GM20000 (cell line): ENCODE measurements around the gene ARHGAP26.

Experiments used
- DNase-seq: peaks from one replicate; pipeline ENCODE4 v3.0.0; 2012; ENCODE audit warnings: low spot score
- TF ChIP-seq, protein P1 (sequence below): IDR thresholded peaks from 2 replicates; pipeline ENCODE4 v1.5.1; 2012; ENCODE audit warnings: mild to moderate bottlenecking, control low read depth; ENCODE audit errors: extremely low read depth, missing control alignments

Gene ARHGAP26

DNA sequence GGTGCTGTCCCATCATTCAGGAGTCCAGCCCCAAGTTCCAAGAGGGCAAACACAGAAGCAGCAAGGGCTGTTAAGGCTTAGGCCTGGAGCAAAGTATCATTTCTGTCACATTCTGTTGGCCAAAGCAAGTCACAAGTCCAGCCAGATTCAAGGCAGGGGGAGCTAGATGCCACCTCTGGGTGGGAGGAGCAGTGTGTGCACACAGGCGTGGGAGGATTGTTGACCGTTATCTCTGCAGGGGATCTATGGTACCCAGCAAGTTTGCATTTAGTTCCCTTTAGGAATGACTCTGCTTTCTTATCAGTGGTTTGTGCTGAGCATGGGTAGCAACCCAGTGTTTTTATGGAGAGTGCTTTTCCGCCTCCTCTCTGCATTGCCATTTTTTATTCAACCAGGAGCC lies 354.4 kb downstream of the ARHGAP26 start:
- TF ChIP-seq, protein P1, sequence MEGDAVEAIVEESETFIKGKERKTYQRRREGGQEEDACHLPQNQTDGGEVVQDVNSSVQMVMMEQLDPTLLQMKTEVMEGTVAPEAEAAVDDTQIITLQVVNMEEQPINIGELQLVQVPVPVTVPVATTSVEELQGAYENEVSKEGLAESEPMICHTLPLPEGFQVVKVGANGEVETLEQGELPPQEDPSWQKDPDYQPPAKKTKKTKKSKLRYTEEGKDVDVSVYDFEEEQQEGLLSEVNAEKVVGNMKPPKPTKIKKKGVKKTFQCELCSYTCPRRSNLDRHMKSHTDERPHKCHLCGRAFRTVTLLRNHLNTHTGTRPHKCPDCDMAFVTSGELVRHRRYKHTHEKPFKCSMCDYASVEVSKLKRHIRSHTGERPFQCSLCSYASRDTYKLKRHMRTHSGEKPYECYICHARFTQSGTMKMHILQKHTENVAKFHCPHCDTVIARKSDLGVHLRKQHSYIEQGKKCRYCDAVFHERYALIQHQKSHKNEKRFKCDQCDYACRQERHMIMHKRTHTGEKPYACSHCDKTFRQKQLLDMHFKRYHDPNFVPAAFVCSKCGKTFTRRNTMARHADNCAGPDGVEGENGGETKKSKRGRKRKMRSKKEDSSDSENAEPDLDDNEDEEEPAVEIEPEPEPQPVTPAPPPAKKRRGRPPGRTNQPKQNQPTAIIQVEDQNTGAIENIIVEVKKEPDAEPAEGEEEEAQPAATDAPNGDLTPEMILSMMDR: no peak

DNA sequence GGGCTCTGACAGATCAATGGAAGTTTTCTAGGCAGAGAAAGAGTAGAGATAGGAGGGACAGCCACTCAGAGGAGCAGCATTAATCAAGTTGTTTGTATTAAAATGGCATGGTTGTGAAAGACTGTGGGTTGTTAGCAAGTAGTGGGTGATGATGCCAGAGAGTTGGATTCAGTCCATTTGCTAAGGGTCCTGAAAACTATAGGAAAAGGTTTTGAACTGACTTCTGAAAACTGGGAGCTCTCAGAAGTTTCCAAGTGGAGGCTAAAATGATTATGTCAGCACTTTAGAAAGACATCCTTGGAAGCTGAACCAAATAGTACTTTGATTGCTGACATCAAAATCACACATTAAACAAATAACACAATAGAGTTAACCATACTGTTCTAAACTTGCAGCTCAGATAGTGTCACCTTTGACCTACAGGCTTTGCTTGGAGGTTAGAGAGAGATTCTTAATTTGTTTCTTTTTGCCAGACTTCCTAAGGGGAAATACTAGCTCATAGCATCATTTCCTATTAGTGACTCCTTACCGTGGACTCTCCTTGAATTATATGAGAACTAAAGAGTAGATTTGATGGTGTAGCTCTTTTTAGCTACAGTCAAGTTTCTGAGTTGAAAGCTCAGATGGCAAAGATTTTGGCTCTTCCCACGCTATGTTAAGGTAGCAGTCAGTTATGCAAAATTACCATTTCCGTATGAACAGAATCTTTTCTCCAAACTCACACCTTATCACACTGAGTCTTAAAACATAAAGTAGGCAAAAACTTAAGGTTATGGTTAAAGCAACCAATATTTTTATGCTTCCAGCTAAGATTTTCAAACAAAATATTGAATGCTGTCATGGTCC lies 356.2 kb downstream of the ARHGAP26 start:
- DNase-seq: no peak
- TF ChIP-seq, protein P1: no peak

More for the DNA sequence above, 354.4 kb downstream of the ARHGAP26 start:
- DNase-seq: no peak

DNA sequence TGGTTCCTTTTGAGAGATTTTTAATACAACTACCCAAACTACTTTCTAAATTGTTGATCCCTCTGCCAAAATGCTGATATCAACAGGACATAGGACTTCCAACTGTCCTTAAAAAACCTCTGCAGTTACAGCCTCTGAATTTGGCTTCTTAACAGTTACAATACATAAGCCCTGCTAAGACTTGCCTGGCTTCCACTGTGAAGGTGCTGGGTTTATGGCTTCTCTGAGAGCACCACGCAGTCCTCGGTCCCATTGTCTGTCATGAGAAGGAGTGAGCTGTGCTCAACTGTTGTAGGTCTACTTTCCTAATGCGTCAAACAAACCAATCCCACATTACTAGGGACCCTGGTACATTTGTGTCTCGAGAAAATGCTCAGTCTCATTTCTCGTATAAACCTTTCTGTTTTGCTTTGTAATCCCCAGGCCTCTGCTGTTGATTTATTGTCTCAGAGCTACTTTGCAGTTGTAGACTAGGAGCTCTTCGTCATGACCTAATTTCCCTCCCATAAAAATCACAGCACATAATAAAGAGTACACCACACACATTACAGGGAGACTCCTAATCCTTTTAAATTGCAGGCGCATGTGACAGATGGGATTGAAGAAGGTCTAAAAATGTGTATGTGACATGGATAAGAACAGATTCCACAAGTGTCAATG lies 358.4 kb downstream of the ARHGAP26 start:
- DNase-seq: no peak
- TF ChIP-seq, protein P1: no peak

DNA sequence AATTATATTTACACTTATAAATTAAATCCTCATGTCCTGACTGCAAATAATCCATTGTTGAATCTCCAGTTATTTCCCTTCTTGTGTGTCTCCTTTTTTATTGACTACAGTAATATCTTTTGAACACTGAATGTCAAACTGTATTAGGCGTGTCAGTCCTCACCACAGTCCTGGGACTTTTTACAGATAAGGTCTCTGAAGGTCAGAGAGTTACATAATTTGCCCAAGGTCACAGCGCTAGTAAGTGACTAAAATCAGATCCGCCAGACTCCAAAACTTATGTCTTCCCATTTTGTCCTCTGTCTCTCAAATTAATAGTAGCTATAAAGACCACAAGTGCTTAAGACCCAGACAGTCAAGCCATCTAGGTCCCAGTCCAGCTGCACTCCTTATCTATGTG lies 359.0 kb downstream of the ARHGAP26 start:
- no peak for DNase-seq
- TF ChIP-seq, protein P1: no peak

DNA sequence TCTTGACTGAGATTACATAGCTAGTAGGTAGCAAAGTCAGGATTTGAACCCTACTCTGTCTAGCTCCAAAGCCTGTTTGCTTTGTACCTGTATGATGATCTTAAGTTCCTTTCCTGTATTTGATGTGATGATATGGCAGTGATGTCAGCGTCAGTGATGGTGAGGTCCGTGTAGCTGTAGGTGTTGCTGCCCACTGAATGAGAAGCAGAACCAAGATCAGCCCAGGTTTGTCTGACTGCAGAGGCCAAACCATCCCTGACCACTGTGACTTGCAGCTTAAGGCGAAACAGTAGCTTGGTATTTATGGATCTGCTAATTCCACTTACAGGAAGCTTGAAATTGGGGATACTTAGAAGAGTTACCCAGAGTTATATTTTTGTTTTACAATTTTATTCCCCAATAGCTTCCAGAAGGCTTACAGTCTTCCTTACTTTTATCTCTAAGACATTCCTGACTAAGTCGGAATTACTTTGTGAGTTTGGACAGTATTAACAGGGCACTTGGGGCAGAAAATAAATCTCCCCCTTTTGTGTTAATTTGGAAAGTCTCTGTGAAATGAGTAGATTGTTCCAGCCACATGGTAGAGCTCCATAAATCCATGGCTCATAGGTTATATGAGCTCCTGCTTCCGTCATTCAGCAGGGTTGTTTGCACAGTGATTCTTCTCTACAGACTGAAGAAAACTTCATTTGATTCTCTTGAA lies 359.9 kb downstream of the ARHGAP26 start:
- TF ChIP-seq, protein P1: no peak
- DNase-seq: no peak

DNA sequence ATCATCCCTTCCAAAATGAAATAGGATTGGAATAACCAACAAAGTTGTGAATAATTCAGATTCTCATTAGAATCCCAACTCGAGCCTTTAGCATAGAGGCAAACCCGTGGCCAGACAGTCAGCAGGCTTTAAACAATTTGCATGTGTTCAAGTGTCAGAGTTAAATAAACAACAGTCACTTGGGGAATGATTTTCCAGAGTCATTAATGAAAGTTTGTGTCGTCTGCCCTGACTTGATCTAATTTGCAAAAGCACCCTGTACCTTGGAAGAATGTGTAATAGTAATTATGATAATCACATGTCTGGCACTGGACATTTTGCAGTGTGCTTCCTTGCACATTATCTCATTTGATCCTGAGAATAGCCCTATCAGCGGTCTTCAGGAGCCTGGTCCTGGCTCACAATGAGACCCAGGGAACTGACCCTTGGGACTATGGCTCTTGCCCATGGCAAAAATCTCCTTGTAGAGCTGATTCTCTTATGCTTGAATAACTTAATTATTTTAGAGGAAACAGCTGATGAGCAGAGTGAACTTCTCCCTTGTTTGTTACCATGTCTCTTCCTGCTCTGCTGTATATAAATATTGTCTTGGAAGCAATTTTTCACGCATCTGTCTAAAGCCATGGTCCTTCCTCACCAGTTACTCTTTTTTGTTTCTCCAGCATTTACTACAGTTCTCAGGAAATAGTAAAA lies 360.6 kb downstream of the ARHGAP26 start:
- TF ChIP-seq, protein P1: no peak
- DNase-seq: no peak
